Measurements from ENCODE around the gene POLK.
"Not testable (repeated sequence)": the region's sequence is repeated elsewhere in the genome, so short reads cannot be mapped to it uniquely, and the experiment has no call there.

POLK gene

GRCh38 chr5:75552764-75553163, 41.1 kb downstream of the POLK start:
- DNase-seq: no peak

- no peak for DNase-seq
Observed at GRCh38 chr5:75553358-75553757, 41.7 kb downstream of the POLK start.

DNA sequence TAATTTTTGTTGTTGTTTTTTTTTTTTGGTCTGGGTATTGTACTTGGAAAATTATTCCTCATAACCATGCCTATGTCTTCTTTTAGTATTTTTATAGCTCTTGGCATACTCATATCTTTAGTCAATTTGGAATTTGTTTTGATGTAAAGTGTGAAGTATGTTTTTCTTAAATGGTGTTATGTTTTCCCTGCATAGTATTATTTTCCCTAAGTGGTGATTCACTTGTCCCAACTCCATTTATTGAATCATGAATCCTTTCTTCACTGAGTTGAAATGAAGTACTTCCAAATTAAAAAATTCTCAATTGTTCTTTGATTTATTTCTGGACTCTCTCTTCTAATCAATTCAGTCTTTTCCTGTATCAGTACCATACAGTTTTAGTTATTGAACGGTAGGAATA, 46.5 kb downstream of the POLK start:
- DNase-seq: no peak

DNA sequence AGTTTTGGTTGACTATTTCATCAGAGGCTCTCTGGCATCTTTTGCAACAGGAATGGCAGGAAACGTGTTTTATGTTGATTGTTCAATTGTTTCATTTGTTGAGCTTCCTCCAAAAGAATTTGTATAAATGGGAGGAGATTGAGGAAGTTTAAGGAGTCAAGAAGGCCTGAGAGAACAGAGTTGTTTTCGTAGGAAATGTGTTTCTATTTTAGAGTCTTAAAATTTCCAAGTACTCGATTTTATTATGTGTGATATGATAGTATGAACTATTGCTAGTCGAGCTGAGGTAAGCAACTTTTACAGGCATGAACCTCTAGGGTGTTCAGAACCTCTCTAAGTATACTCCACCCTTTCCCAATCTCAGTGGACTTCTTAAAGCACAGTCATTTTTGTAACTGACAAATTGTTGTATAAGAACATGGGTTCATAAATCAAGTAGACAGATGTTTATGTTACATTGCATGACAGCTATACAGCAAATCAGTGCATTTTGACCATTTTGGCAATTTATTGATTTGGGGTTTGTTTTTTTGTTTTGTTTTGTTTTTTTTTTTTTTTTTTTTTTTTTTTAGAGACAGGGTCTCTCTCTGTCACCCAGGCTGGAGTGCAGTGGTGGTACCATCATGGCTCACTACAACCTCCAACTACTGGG, 47.4 kb downstream of the POLK start:
- DNase-seq: no peak

- DNase-seq: not testable (repeated sequence)
Observed at GRCh38 chr5:75560655-75561054, 49.0 kb downstream of the POLK start.

- DNase-seq: peak; percentile 60
Observed at GRCh38 chr5:75565991-75566709, 54.5 kb downstream of the POLK start.

DNA sequence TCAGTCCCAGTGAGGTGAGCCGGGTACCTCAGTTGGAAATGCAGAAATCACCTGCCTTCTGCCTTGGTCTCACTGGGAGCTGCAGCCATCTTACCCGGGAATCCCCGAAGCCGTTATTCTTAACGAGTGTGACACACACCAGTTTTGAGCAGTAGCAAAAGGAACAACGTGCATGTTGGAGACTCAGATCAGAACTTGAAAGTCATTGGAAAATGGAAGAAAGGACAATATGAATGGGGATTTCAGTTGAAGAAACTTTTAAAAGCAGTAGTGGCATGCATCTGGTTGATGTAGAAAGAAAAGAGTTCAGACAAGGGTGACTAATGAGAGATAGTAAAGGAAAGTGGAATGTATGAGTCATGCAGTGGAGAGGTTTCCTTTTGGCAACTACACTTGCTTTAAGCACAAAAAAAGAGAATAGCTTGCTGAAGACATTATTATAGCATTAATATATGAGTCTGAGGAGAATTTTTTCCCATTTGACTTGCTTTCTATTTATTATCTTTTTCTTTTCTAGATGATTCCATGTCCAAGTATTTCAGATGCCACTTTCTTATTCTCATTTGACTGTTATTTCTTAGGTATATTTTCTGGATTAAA, 55.1 kb downstream of the POLK start:
- DNase-seq: peak; percentile 69

DNA sequence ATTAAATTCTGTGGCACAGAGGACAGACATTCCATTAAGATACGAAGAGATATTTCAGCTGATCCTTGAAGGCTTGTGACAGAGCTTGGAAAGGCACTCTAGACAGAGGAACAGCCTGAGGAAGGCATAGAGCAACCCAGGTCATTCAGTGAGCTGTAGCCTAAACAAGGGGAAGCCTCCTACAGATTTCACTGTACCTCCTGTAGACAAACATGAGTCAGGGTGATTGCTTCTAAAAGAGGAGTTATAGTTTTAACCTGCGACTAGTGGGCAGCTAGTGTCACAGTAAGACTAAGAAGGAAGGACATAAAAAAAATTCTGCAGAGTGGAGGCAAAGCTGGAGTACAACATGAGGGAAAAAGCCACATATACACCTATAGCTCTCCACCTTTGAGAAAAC, 56.0 kb downstream of the POLK start:
- DNase-seq: peak; percentile 72

- DNase-seq: no peak
Observed at GRCh38 chr5:75568202-75568601, 56.5 kb downstream of the POLK start.

- no peak for DNase-seq
Observed at GRCh38 chr5:75571547-75571946, 59.9 kb downstream of the POLK start.

DNA sequence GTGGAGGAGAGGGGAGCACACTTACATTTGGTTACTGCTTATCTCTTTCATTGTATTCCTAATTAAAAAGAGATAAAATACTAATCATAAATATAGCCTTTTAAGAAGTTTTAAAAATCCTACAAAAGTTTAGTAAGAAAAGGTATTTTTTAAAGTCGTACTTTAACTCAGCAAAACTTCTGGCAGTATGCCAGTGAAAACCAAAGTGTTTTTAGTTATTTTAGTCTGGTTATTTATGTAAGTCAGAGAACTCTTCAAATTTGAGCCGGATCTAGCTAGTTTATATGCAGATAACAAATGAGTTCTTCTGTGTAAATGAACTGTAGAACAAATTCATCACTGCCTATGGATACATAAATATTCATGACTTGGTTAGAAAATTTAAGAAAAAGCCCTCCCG, 63.1 kb downstream of the POLK start:
- no peak for DNase-seq

DNA sequence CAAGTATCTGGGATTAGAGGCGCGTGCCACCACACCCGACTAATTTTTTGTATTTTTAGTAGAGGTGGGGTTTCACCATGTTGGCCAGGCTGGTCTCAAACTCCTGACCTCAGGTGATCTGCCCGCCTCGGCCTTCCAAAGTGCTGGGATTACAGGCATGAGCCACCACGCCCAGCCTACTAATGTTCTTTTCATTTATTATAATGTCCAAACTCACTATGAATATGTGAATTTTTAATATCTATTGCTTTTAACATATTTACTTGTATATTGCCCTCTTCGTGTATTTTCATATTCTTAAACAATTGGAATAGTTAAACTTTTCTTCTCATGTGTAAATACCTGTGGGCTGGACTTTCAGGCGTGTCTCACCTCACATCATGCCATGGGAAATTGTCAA, 66.6 kb downstream of the POLK start:
- DNase-seq: not testable (repeated sequence)

- no peak for DNase-seq
Observed at GRCh38 chr5:75584641-75585040, 73.0 kb downstream of the POLK start.

DNA sequence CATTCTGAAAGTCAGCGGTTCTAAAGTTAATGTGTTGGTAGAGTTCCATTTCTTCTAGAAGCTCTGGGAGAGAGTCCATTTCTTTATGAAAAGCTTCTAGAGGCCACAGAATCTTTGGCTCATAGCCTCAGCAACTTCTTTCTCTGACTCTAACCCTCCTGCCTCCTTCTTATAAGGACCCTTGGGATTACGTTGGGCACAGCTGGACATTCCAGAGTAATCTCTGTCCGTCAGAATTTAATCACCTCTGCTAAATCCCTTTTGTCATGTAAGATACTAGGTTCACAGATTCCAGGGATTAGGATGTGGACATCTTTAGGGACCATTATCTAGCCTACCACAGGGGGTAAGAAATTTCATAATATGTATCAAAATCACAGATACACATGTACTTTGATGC, 77.0 kb downstream of the POLK start:
- DNase-seq: no peak

DNA sequence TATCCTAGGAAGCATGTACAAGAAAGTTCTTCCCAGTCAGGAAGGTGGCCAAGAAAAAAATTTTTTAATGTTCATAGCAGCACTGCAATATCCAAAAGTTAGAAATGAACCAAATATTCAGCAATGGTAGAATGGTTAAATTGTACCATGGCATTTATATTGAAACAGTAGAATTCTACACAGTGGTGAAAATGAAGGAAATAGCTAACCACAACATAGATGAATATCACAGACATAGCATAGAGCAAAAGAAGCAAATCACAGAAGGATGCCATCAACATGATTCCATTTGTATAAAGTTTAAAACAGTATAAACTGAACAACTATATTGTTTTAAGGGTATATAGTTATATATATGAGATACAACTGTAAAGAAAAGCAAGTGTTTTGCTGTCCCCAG, 88.8 kb downstream of the POLK start:
- no peak for DNase-seq

- no peak for DNase-seq
Observed at GRCh38 chr5:75601567-75601966, 89.9 kb downstream of the POLK start.

DNA sequence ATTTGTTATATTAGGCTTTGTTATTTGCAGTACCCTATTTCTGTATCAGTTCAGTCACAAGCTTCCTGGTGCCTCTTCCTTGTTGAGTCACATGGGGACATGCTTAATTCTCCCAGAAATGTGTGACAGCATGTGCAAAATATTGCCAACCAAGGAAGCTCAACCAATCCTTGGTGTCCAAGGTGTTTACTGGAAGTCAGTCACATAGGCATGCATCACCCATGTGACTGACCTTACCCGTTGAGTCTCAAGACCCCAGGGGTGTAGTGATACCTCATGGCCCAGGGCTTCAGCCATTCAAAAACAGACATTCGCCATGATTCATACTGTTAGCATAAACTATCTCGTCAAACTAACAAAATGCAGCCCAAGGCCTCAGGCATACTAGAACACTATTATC, 90.3 kb downstream of the POLK start:
- DNase-seq: peak; percentile 87

DNA sequence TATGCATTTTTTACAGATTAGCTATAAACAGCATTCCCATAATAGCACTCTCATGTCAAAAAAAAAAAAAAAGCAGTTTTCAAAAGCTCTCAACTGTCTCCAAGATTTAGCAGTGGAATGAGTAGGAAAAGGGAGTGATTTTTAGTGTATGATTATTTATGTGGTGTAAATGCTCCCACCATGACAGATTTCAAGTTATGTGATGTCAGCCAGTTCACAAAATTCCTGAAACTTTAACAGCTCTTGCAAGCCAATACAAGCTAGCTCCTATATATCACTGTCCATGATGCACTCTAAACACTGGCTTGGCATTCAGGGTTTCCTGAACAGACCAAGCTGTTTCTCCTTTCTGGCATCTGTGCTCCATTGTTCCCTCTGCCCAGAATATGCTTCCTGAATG, 91.7 kb downstream of the POLK start:
- no peak for DNase-seq

DNA sequence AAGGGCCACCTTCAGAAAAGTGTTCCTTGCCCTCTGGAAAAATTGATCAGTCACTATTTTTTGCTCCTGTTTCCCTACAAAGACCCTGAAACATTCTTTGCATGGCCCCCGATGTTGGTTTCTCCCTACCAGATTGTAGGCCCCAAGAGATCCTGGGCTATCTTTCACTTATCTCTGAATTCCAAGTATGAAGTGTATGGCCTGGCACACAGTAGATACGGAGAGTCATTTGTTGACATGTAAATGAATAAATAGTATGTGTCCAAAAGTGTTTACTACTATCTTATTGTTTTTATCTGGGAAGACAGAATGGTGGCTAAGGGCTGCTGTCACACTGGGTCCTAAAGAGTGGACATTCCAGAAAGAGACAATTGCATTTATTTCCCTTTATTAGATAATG, 92.1 kb downstream of the POLK start:
- no peak for DNase-seq

DNA sequence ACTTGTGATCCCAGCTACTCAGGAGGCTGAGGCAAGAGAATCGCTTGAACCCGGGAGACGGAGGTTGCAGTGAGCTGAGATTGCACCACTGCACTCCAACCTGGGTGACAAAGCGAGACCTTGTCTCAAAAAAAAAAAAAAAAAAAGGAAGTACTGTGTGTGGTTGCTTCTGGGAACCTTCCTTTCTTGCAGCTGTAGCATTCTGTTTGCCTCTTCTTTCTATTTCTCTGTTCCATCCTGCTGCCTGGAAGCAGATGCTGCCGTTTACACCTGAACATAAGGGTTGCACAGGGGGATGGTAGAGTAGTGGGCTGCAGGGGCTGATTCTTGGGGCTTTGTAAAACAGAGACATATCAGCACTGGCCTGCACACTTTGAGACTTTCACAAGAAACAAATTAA, 95.7 kb downstream of the POLK start:
- DNase-seq: not testable (repeated sequence)

DNA sequence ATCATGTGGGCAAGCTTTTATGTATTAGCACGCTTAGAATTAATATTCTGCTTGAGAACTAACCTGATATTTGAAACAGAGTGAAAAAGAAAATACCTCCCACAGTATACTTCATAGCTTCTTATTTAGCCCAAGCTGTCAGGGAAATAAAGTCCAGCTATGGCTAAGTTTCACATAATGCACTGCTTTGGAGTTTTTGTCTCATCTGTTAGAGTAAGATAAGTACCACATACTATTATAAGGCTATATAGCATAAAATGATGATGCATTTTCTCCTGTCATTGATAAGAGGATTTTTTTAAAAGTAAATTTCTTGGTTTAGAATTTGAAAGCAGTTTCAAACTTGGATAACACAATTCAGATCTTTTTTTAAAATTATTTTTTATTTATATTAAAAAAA, 97.2 kb downstream of the POLK start:
- no peak for DNase-seq

DNA sequence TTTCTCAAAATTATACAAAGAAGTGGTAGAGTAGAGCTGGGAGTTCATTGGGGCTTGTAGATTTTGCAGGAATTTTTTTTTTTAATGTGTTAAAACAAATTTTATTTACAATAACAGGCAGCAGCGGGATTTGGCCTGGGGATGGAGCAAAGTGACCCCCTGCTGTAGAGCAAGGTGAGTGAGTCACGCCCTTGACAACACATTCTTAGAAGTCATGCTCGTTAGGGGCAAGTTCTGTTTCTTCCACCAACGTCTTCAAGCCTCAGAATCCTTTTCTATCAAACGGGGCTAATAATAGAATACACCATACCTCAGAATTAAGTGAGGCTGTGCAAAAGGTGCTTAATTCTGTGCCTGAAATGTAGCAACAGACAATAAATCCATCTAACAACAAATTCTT, 98.5 kb downstream of the POLK start:
- DNase-seq: no peak

DNA sequence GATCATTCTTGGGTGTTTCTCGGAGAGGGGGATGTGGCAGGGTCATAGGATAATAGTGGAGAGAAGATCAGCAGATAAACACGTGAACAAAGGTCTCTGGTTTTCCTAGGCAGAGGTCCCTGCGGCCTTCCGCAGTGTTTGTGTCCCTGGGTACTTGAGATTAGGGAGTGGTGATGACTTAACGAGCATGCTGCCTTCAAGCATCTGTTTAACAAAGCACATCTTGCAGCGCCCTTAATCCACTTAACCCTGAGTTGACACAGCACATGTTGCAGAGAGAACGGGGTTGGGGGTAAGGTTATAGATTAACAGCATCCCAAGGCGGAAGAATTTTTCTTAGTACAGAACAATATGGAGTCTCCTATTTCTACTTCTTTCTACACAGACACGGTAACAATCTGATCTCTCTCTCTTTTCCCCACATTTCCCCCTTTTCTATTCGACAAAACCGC, 99.2 kb downstream of the POLK start:
- not testable (repeated sequence) for DNase-seq

Measured in islet precursor cell (in vitro differentiated cells).